HL-60/S4 treated with phorbol 12-myristate 13-acetate at 8.2 ng/mL for 4 days and 3 days (cell line): ENCODE data around the gene PDCD2.
"Not testable (repeated sequence)": the region's sequence is repeated elsewhere in the genome, so short reads cannot be mapped to it uniquely, and the experiment has no call there.

ENCODE experiments used
- in situ Hi-C: fragments of 300-500 bp; cut with MboI; formaldehyde crosslinking; loops from 2 replicates; pipeline ENCODE4 v1.15.0; 2022; ENCODE audit warnings: low sequenced_read_pairs

PDCD2 gene

DNA sequence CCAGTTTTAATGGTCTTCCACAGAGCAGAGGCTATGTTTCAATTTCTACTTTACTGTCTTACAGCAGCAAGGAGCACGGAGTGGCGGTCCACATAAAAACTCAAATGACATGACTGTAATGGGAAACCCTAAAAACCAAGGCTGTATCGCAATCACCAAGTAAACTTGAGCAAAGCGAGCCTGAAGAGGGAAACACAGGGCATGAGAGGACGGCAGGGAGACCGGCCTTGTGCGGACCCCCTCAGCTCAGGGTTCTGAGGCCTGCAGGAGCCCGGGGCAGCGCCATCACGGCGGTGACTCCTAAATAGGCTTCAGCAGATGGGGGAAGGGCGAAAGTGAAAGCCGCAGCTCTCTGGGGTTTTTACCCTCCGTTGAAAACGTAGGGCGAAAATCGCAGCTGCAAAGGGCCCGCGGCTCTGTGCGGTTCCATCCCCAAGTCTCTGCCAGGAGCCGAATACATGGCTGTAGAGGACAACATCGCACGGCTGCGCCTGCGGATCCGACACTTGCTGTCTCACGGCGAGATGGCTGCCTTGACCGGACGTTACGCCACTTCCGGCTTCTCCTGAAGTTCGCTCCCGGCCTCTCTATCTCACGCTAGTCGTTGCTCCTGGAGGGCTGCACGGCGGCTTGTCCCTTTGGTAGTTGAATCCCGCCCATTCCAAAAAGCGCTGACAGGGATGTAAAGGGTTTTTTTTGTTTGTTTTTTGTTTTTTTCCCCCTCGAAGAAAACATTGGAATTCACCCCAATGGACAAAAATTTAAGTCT is 31.5 kb downstream of the PDCD2 start, which contains the start of gene PSMB1:
PSMB1 (minus strand) TSS at position 543 of the 769 bp plus-strand sequence; CDS start at position 478, 65 bp downstream.
- in situ Hi-C loops = no loop called here

DNA sequence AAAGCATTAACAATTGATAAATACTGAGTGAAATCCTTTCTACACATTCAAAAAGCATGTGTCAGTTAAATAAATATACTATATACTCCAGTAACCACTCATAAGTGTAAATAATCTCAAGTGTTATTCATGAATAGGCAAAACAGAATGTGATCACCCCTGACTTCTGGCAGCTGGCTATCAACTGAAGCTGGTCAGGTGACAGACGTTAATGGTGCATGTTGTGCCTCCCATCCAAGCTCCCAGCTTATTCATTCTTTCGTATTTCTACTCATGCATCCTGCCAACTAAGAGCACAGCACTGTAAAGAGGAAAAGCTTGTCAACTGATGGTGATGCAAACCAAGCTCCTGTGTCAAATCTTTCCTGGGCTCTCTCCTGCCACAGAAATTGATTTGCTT is 39.0 kb downstream of the PDCD2 start:
- in situ Hi-C loops = no loop called here

DNA sequence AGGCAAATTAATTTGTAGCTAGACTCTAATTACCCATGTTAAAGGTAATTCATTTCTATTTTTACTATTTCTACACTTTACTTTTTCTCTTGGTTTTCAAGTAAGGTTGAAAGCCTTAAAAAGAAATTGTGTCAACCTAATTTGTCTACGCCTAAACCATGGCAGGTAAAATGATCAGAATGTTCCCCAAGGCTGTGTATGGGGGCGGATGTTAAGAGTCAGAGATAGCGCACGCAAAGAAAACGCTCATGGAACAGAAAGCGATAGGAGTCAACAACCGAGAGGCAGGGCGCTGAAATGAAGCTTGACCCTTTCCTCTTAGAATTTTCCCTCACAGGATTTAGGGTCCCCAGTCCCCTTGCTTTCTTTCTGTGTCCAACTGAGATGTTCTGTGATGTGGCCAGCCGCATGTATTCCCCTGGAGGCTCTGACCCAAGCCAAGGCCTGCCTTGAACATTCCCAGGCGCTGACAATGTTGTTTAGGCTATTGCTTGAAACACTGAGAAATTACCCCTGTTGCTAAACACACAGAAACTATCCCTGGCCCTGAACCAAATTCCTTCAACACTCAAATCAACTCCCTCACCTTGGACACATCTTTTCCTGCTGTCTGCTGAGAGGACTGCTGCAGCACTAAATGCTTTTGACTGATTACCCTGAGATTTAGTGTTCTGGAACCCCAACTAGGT is 42.3 kb downstream of the PDCD2 start:
- in situ Hi-C loops = no loop called here

DNA sequence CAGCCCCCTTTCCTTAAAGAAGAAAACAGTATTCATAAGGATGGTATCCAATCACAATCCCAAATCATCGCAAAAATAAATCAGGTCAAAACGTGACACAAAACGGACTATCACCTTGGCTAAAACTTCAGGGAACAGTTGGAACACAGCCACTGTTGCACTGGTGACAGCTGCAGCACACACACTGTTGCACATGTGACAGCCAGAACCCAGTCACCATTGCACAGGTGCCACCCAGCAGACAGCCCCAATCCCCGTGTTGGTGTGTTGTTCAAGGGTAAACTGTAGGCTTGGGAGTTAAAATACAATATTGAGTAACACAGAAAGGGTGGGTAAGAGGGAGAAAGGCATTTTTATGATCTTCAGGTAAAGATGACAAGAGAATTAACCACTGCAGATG is 47.1 kb downstream of the PDCD2 start:
- in situ Hi-C loops = no loop called here

DNA sequence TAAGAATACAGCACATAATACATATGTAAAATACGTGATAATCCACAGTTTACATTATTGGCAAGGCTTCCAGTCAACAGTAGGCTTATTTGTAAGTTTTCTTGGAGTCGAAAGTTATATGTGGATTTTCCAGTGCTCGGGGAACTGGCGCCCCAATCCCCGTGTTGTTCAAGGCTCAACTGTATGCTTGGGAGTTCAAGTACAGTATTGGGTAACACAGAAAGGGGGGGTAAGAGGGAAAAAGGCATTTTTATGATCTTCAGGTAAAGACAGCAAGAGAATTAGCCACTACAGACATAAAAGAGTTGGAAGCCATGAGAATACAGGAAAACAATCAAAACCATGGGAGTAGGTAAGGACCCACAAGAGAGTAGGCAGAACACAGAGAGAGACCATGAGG is 47.8 kb downstream of the PDCD2 start:
- in situ Hi-C loops = no loop called here

DNA sequence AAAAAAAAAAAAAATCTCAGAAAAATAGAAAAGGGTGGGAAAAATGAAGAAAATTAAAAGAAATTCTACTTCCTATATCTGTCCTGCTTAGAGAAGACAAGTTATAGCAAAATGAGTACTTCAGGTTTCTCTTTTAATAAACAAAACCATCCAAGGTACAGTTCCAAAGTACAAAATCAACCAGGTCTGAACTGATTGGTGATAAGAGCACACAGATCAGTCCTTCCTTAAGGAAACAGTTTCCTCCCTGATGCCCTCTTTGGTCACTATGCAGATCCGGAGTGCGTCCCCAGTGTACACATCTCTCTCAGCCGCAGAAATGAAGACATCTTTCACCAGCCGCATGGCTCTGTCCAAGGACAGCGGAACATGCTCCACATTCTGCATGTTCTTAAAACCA is 49.4 kb downstream of the PDCD2 start:
- in situ Hi-C loops = no loop called here

DNA sequence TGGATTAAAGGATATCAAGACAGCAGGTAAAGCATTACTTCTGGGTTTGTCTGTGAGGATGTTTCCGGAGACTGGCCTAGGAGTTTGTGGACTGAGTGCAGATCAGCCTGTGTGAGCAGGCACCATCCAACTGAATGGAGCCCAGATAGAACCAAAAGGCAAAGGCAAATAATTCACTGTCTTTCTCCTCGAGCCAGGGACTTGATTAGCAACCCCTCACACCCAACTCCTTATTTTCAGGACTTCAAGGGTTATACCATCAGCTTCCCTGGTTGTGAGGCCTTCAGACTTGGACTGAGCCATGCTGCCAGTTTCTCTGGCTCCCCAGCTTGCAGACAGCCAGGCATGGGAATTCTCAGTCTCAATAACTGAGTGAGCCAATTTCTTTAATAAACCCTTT is 50.6 kb downstream of the PDCD2 start:
- in situ Hi-C loops = no loop called here

DNA sequence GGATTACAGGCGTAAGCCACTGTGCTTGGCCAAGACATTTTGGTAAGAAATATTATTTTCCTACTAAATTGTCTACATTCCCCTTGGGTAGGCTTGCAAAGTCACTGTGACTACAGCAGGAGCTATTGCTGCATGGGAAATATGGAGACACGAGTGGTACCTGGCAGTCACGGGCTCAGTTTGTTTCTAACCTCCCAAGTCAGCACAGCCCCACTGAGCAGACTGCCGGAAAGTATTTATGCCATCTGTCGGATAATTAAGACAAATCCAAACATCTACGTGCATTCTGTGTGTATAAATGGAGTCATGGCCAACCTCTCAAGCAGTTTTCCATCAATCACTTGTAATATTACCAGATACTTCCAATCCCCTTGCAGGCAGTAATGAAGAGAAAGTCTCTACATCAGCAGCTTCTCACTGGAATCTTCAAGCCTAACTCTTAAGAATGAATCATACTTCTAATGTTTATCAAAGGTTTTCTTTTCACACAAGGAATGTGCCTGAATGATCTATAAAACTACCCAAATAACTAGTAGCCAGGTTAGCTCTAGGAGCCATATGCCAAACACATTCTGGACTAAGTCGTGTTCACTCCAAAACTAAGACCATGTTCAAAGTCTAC is 51.5 kb downstream of the PDCD2 start:
- in situ Hi-C loops = no loop called here

DNA sequence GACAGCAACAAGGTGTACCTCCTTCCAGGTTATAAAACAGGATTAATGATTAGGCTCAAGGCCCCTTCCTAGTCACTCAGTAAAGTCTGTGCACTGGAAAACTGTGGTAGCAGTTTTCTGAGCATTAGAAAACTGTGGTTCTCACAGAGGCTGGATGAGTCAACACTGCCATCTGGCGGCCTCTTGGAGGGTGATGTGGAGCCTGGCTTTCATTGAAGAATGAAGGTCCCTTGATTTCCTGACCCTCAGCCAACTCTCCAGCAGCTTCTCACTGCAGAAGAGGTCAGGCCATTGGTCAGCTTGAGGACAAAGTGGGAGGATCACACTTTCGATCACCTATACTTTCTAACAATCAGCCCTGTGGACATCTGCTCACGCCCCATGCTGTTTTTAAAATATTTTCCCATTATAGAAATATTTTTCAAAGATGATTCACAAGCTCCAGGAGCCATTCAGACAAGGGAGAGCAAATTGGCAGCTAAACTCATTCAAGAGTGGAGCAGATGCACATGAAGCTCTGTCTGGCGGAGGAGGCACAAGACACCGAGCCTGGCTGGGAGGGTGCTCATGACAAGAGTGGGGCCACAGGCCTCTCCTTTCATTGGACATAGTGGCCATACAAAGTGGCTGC is 54.5 kb downstream of the PDCD2 start:
- in situ Hi-C loops = no loop called here

DNA sequence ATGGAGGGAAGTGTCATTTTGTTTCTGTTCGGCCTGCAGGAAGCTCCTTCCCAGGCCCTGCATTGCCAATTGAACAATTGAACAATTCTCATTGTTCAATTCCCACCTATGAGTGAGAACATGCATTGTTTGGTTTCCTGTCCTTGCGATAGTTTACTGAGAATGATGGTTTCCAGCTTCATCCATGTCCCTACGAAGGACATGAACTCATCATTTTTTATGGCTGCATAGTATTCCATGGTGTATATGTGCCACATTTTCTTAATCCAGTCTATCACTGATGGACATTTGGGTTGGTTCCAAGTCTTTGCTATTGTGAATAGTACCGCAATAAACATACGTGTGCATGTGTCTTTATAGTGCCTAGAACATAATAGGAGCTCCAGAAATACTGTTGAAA is 56.4 kb downstream of the PDCD2 start:
- in situ Hi-C loops = not testable (repeated sequence)

DNA sequence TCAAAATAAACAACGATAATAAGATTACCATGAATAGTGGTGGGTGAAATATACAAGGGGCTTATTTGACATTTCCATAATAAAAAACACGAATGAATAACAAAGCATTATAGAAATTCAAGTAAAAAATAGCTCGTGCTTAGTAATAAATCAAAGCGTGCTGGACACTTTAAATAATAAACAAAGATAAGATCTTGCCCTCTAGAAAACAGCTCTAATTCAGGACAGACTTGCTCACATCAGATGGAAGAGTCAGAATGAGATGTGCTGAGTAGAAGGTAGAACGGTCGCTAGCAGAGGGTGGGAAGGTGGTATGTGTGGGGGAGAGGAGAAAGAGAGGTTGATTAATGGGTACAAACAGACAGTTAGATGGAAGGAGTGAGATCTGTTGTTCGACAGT is 58.6 kb downstream of the PDCD2 start:
- in situ Hi-C loops = no loop called here
